PC-3 (cell line): Measurements from ENCODE around the gene ARHGAP25. TPM values are rescaled to one million over a fixed set of nuclear protein-coding genes. Genes with fewer than 3 reads are reported as not detected.

ENCODE experiments used
- ATAC-seq: fragments of 200-7000 bp; cut with Tn5 transposase; 2 replicates; pipeline ENCODE4 v1.9.1; 2020; ENCODE audit warnings: mild to moderate bottlenecking, moderate library complexity
- BruUV-seq: library from RNA; stranded (reverse); fragments of 400-500 nt; replicated peaks from 2 replicates; lab custom pipeline; 2021; lab: Mats Ljungman, UMichigan
- CTCF ChIA-PET: fragments of 300-600 bp; sonication (Branson Sonifier 250); formaldehyde crosslinking; loops from one replicate; lab custom pipeline; 2022; ENCODE audit warnings: antibody characterized with exemption; lab: Charles Lee
- POLR2A ChIA-PET: fragments of 300-600 bp; sonication (Branson Sonifier 250); formaldehyde crosslinking; loops from one replicate; lab custom pipeline; 2022; ENCODE audit warnings: antibody characterized with exemption; ENCODE audit not compliant: unreplicated experiment; lab: Charles Lee
- DNase-seq: peaks from one replicate; pipeline ENCODE4 v3.0.0-alpha.2; 2015
- H2AFZ ChIP-seq: fragments of 300-600 bp; sonication (generic); 2 replicates; pipeline ENCODE4 v1.6.0; 2016; ENCODE audit warnings: antibody characterized with exemption, low read length
- H3F3A ChIP-seq: fragments of 300-600 bp; sonication (generic); one replicate; pipeline ENCODE4 v1.6.0; 2017; ENCODE audit warnings: antibody characterized with exemption, low read length, control low read depth, mild to moderate bottlenecking; ENCODE audit not compliant: unreplicated experiment
- H3K27ac ChIP-seq: fragments of 300-600 bp; sonication (generic); 2 replicates; pipeline ENCODE4 v1.5.1; 2016; ENCODE audit warnings: mild to moderate bottlenecking, low read length
- H3K27me3 ChIP-seq: fragments of 300-600 bp; sonication (generic); 2 replicates; pipeline ENCODE4 v1.6.1; 2016; ENCODE audit warnings: low read length, mixed read lengths
- H3K36me3 ChIP-seq: fragments of 300-600 bp; sonication (generic); 2 replicates; pipeline ENCODE4 v1.6.1; 2016; ENCODE audit warnings: low read depth, mixed run types, low read length, mixed read lengths
- H3K4me1 ChIP-seq: fragments of 300-600 bp; sonication (generic); 2 replicates; pipeline ENCODE4 v1.5.1; 2016; ENCODE audit warnings: low read length; ENCODE audit not compliant: insufficient read depth
- H3K4me2 ChIP-seq: fragments of 300-600 bp; sonication (generic); 2 replicates; pipeline ENCODE4 v1.6.0; 2016; ENCODE audit warnings: low read length
- H3K4me3 ChIP-seq: fragments of 300-600 bp; sonication (generic); 2 replicates; pipeline ENCODE4 v1.5.1; 2016; ENCODE audit warnings: mild to moderate bottlenecking, low read length, mixed read lengths
- H3K79me2 ChIP-seq: fragments of 300-600 bp; sonication (generic); 2 replicates; pipeline ENCODE4 v1.6.1; 2017; ENCODE audit warnings: low read length, mixed read lengths
- H3K9ac ChIP-seq: fragments of 300-600 bp; sonication (generic); 2 replicates; pipeline ENCODE4 v1.6.0; 2016; ENCODE audit warnings: mild to moderate bottlenecking, low read length
- H3K9me2 ChIP-seq: fragments of 300-600 bp; sonication (generic); replicated peaks from 2 replicates; pipeline ENCODE4 v1.6.1; 2016; ENCODE audit warnings: mixed run types, low read length, mixed read lengths
- H3K9me3 ChIP-seq: fragments of 300-600 bp; sonication (generic); 2 replicates; pipeline ENCODE4 v1.6.1; 2016; ENCODE audit warnings: low read length, mixed read lengths
- H4K20me1 ChIP-seq: fragments of 300-600 bp; sonication (generic); 2 replicates; pipeline ENCODE4 v1.6.1; 2016; ENCODE audit warnings: low read length, mixed read lengths
- EZH2 ChIP-seq: fragments of 300-600 bp; sonication (generic); IDR thresholded peaks from one replicate; pipeline ENCODE4 v1.6.1; 2017; ENCODE audit warnings: antibody characterized with exemption, mild to moderate bottlenecking, low read length; ENCODE audit not compliant: unreplicated experiment
- EZH2phosphoT487 ChIP-seq: fragments of 300-600 bp; sonication (generic); IDR thresholded peaks from 2 replicates; pipeline ENCODE4 v1.6.1; 2018; ENCODE audit warnings: mild to moderate bottlenecking, antibody characterized with exemption, low read length, borderline replicate concordance
- intact Hi-C: fragments of 100-400 bp; cut with micrococcal nuclease; formaldehyde crosslinking; loops from 2 replicates; pipeline ENCODE4 v1.9.0; 2023
- total RNA-seq: library from RNA; depleted of rRNA; stranded (reverse); fragments of >200 nt; gene quantifications from 2 replicates; pipeline ENCODE4 v1.2.3, GENCODE V29; 2014
- TF ChIP-seq, protein P1 (sequence below): fragments of 300-600 bp; sonication (generic); conservative IDR thresholded peaks from 2 replicates; pipeline ENCODE4 v1.5.1; 2017; ENCODE audit warnings: antibody characterized with exemption, low read depth, mild to moderate bottlenecking, low read length

Gene ARHGAP25
- total RNA-seq, 1 experiment from 2014 or later: not detected

DNA sequence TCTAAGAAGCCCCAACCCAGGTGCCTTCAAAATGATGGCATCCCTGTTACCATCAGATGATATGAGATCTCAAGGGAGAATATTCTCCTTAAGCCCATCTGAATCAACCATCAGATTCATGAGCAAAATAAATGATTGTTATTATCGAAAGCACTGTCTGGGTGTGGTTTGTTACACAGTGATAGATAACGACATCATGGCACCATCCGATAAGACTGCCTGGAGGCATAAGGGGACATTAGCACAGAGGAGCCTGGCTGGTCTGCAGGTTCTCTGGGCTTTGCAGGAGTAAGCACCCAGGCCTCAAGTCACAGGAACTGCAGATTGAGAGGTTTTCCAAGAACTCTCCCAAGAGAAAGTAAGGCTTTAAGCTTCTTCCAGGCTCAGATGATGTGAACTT is 120.9 kb downstream of the ARHGAP25 start:
- Histone ChIP-seq H3K9ac (no peak overlapping the region), H3K79me2 (no peaks in the 10 kb centered on the region), H3K4me1 (no peaks in the 10 kb centered on the region; the same call in 1 of the 2 replicates), H2AFZ (no peak overlapping the region), H3K9me3 (no peaks in the 10 kb centered on the region), H4K20me1 (no peaks in the 10 kb centered on the region), H3K36me3 (no peaks in the 10 kb centered on the region), H3K4me3 (no peak overlapping the region), H3K9me2 (no peaks in the 10 kb centered on the region), H3K27ac (no peak overlapping the region), H3K27me3 (peaks cover 45% of the 10 kb centered on the region), H3K4me2 (no peak overlapping the region), H3F3A (no peaks in the 10 kb centered on the region)
- intact Hi-C loops: no loop called here
- ChIA-PET CTCF (no interaction called here), POLR2A (no interaction called here)
- DNase-seq: no peak
- ATAC-seq: no peak
- no peak for TF ChIP-seq EZH2
- TF ChIP-seq, protein P1, sequence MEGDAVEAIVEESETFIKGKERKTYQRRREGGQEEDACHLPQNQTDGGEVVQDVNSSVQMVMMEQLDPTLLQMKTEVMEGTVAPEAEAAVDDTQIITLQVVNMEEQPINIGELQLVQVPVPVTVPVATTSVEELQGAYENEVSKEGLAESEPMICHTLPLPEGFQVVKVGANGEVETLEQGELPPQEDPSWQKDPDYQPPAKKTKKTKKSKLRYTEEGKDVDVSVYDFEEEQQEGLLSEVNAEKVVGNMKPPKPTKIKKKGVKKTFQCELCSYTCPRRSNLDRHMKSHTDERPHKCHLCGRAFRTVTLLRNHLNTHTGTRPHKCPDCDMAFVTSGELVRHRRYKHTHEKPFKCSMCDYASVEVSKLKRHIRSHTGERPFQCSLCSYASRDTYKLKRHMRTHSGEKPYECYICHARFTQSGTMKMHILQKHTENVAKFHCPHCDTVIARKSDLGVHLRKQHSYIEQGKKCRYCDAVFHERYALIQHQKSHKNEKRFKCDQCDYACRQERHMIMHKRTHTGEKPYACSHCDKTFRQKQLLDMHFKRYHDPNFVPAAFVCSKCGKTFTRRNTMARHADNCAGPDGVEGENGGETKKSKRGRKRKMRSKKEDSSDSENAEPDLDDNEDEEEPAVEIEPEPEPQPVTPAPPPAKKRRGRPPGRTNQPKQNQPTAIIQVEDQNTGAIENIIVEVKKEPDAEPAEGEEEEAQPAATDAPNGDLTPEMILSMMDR: no peak
- TF ChIP-seq EZH2phosphoT487: no peak
- no TSS peak for BruUV-seq

DNA sequence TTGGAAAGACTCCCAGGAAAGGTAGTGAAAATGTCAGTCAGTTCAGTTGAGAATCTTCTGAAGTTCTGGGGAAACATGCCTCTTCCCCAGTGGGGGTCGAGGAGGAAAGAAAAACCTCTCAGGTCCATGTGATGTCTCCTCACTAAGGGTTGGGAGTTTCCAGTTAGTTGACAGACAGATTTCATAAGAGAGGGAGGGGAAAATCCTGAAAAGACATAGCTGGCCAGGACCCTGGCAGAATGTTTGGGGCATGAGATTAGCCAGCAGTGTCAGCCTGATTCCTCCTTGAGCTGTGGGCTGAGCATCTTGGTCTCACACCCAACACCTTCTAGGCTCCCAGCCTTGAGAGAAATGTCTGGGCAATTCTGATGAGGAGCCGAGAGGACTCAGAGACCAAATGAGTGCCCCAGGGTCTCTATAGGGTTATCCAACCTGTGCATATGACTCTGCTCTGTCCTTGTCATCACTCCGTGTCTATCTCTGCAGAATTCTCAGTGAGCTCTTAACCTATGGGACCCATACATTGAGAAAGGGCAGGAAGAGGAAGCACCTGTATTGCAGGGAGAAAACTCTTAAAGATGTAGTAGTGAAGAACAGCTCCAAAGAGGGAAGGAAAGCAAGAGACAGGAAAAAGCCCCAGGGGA is 122.7 kb downstream of the ARHGAP25 start:
- no peak overlapping the region for H3K9ac ChIP-seq
- CTCF ChIA-PET: no interaction called here
- no peaks in the 10 kb centered on the region for H4K20me1 ChIP-seq
- no peak overlapping the region for H2AFZ ChIP-seq
- H3K4me2 ChIP-seq: no peak overlapping the region
- no peaks in the 10 kb centered on the region for H3F3A ChIP-seq
- POLR2A ChIA-PET: no interaction called here
- intact Hi-C loops: no loop called here
- H3K9me2 ChIP-seq: no peaks in the 10 kb centered on the region
- no peak overlapping the region for H3K27ac ChIP-seq
- peaks cover 63% of the 10 kb centered on the region for H3K27me3 ChIP-seq
- no peaks in the 10 kb centered on the region for H3K36me3 ChIP-seq
- H3K4me1 ChIP-seq: no peaks in the 10 kb centered on the region; the same call in 1 of the 2 replicates
- no peak for ATAC-seq
- no peaks in the 10 kb centered on the region for H3K9me3 ChIP-seq
- BruUV-seq: no TSS peak
- TF ChIP-seq, protein P1: no peak
- TF ChIP-seq EZH2 (no peak), EZH2phosphoT487 (no peak)
- no peak for DNase-seq
- H3K79me2 ChIP-seq: no peaks in the 10 kb centered on the region
- H3K4me3 ChIP-seq: no peak overlapping the region

GRCh38 chr2:68857855-68858456 is 123.3 kb downstream of the ARHGAP25 start:
- Histone ChIP-seq H3F3A (no peaks in the 10 kb centered on the region), H2AFZ (no peak overlapping the region), H3K4me1 (no peaks in the 10 kb centered on the region; the same call in 1 of the 2 replicates), H3K9me2 (no peaks in the 10 kb centered on the region), H3K9ac (no peak overlapping the region), H3K27me3 (peaks cover 66% of the 10 kb centered on the region), H4K20me1 (no peaks in the 10 kb centered on the region), H3K79me2 (no peaks in the 10 kb centered on the region), H3K4me2 (no peak overlapping the region), H3K4me3 (no peak overlapping the region), H3K9me3 (no peaks in the 10 kb centered on the region), H3K36me3 (no peaks in the 10 kb centered on the region), H3K27ac (no peak overlapping the region)
- TF ChIP-seq EZH2phosphoT487: no peak
- TF ChIP-seq EZH2: no peak
- TF ChIP-seq, protein P1: no peak
- ATAC-seq (no peak), DNase-seq (no peak)
- intact Hi-C loops: no loop called here
- BruUV-seq: no TSS peak
- ChIA-PET POLR2A (no interaction called here), CTCF (no interaction called here)
